HG03460 (cell line): ENCODE results near the gene DUSP16.
"Not testable (repeated sequence)": the region's sequence is repeated elsewhere in the genome, so short reads cannot be mapped to it uniquely, and the experiment has no call there.

Source experiments
- ATAC-seq: cut with Tn5 transposase; IDR thresholded peaks from one replicate; pipeline ENCODE4 v1.9.1; 2021; ENCODE audit not compliant: unreplicated experiment

The DUSP16 gene

GRCh38 chr12:12471982-12472961 is 90.4 kb downstream of the DUSP16 start:
- ATAC-seq = not testable (repeated sequence)

- ATAC-seq = no peak
These were observed 91.8 kb downstream of the DUSP16 start for GRCh38 chr12:12470751-12471306.

GRCh38 chr12:12469386-12469785 is 93.3 kb downstream of the DUSP16 start:
- no peak for ATAC-seq

DNA sequence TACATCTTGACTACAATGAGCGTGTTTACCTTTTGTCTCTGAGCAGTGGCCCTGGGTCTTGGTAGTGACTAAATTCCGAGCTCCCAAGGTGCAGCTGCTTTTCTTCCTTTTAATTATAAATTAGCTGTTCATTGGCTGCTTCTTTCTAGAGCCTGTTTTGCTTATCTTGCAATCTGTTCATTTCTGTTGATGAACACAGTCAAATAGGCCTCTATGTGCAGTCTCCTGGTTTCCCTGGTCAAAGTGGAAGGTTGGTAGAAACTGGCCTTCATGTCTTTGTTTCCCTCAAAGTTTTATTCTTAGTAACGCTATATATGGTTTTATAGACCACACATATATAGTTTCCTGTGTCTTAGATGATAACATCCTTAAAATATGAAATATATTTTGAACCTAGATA is 94.1 kb downstream of the DUSP16 start:
- ATAC-seq = no peak

DNA sequence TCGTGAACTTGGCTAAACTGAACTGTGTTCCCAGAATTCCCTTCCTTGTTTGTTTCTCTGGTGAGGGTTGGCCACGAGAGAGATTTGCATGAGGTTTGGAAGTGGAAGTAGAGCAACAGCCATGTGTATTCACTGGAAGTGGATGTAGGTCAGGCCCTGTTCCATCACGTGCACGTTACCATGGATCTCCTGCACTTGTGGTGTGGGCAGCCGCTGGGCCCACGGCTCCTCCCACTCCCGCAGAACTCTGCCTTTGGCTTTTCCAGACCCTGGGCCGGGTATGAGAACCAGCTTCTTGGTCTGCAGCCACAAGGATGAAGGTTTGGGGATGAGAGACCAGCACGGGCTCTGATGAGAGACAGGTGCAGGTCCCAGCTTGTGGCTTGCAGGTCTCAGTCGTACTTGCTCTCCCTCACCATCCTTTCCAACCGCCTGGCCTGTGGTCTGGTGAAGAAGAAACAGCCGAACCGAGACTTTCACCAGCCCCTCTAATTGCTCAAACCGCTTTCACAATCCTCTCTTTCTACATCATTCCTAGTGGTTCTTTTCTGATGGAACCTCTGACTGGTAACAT is 94.9 kb downstream of the DUSP16 start:
- ATAC-seq = no peak

- ATAC-seq = no peak
These were observed 95.4 kb downstream of the DUSP16 start for GRCh38 chr12:12467264-12467663.

DNA sequence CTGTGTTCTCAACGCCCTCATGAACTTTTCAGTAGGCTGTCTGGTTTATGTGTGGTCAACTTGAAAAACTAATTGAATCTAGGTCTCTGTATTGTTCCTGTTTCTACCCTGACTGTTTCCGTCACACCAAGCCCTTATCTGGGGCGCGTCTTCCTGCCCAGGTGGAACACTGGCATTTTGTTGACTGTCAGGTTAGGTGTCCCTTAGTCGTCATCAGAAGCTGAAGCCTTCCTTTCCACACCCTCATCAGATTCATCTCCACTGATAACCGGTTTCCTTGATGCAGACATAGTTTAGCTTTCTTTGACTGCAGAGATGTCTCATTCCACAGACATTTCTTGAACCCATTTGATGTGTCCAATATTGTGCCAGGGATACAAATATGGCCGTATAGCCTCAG is 96.5 kb downstream of the DUSP16 start:
- no peak for ATAC-seq

- ATAC-seq = no peak
These were observed 97.1 kb downstream of the DUSP16 start for GRCh38 chr12:12465522-12465921.

DNA sequence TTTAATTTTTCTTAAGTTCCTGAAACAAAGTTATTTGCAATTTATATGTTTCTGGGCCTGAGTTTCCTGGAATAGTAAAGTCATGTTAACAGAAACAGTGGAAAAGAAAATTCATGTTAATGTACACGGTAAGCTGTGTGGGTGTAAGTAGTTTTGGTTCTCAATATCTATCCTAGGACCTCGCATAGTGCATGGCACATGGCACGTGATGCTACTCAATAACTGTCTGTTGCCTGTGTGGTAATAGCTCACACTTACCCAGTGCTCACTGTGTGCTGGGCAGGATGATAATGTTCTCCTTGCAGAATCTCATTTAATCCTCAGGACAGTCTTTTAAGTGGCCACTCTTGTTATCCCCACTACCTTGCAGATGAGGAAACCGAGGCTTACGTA is 100.7 kb downstream of the DUSP16 start:
- ATAC-seq = no peak

- no peak for ATAC-seq
These were observed 101.4 kb downstream of the DUSP16 start for GRCh38 chr12:12460935-12461922.

- ATAC-seq = no peak
These were observed 106.0 kb downstream of the DUSP16 start for GRCh38 chr12:12456637-12457036.

DNA sequence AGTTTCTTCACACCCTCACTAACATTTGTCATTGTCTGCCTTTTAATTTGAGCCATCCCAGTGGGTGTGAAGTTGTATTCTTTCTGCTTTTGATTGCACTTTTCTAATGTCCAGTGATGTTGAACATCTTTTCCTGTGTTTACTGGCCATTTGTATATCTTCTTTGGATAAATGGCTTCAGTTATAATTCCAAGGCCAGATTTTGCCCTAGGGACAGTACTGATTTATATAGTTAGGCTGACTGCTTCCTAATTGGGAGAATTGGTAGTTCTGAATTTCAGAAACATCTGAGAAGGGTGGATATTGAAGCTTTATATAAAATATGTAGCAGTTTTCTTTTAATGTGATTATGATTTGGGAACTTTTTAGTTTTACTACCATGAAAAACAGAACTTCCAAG is 108.3 kb downstream of the DUSP16 start:
- no peak for ATAC-seq

DNA sequence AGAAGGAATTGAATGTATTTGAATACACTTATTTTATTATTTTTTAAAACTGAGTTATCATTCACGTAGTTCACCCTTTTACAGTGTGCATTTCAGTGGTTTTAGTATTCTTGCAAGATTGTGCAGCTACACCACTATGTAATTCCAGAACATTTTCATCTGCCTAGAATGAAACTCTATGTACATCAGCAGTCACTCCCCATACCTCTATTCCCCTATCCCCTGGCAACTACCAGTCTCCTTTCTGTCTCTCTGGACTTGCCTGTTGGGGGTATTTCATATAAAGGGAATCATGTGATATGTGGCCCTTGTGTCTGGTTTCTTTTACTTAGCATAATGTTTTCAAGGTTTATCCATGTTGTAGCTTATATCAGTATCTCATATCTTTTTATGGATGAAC is 109.0 kb downstream of the DUSP16 start:
- no peak for ATAC-seq

DNA sequence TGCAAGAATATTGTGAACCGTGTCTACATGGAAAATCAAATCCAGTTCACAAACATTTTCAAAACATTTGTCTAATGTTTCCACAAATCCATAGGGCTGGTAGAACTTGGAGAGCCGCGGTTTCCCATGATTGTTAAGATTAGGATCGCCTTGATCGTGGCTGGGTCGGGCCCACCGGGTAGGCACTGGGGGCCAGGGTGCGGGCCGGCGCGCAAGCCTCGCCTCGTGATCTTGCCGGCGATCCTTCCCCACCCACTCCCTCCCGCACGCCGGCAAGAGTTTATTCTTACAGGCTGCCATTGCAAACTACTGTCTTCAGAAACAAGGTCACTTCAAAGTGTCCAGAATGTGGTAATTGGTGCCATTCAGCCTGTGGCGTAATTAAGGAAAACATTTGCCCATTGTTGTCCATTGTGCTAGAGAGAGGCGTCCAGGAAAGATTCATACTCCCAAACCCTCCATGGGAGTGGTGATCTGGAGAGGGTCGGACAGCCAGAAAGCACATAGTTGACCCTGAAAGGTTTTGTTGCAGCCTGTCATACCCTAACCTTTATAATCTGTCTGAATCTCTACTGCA is 110.2 kb downstream of the DUSP16 start:
- no peak for ATAC-seq

DNA sequence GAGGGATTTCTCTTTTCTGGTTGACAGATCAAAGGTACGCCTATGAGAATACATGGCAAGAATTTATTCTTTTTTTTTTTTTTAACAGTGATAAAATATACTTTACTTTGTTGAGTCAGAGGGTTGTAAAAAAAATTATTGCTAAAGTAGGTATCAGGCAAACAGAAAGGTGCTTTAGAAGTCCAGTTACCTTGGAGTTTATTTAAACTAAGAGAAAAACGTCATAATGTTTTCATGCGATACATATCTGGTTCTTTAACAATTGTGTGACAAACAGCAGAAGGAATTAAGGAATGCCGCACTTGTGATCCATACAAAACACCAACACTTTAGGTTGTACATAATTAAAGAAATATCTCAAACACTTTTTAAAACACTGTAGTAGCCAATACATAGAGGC is 111.6 kb downstream of the DUSP16 start:
- ATAC-seq = no peak

DNA sequence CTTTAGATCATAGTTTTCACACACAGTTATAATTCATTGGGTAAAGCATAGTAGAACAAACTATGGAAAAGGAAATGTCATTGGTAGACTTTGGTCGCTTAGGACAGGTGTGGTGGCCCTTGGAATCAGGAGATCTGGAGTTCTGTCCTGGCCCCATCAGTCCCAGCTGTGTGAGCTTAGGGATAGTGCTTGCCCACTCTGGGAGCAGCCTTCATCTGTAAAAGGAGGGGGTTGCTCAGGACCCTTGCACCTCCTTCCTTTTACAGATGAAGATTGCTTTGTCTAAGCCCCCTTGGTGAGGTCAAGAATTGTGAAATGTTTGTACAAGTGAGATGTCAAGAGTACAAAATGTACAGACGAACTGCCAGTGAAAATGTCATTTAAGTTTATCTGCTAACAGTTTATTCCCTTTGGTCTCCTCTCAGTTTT is 112.6 kb downstream of the DUSP16 start:
- ATAC-seq = no peak

DNA sequence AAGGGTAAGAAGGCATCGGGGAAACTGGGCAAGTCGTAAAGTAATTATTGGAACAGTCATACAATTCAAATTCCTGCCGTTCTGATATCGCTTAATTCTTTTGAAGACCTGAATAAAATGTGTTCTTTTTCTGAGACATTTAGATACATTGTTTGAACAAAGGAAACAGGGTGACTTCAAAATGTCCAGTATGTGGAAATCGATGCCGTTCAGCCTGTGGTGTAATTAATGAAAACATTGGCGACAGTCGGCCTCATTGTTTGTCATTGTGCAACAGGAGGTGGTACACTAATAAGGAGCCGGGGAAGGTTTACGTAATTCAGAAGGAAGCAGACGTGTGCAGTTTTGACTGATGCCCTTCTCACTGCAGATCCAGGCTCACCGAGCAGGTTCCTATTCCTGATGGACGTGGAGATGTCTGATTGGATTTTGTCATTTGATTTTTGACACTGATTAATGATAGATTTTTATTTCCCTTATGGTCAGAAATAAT is 113.1 kb downstream of the DUSP16 start:
- no peak for ATAC-seq

DNA sequence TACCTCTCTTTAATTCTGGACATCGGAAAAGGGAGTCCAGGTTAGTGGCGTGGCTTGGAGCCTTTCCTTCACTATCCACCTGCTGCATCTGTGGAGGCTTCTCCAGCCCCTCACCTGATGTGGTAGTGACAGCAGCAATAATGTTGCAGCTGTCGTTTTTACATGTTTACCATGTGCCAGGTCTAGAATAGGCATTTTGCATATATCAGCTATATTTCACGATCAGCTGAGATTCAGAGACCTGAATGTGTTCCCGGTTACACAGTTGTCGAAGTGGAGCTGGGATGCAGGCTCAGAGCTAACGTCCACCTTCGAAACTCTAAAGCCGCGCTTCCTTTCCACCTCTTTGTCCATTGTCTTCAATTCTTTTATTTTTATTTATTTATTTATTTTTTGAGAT is 114.8 kb downstream of the DUSP16 start:
- no peak for ATAC-seq

DNA sequence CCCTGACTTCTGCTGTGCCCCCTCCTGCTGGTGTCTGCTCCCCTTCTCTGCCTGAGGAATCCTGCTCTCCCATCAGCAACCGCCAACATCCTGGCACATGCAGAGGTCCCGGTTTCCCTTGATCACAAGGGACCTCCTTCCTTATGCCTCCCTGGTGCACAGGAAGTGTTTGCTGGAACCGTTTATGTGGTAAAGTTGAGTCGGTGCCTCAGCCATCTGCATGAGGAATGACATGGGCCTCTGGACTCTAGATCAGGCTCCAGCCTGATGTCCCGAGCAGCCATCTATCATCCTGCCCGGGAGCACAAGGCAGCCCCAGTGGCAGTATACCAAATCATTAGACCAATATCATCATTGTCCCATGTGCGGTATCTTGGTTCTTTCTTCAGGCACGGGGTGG is 115.4 kb downstream of the DUSP16 start:
- ATAC-seq = no peak

DNA sequence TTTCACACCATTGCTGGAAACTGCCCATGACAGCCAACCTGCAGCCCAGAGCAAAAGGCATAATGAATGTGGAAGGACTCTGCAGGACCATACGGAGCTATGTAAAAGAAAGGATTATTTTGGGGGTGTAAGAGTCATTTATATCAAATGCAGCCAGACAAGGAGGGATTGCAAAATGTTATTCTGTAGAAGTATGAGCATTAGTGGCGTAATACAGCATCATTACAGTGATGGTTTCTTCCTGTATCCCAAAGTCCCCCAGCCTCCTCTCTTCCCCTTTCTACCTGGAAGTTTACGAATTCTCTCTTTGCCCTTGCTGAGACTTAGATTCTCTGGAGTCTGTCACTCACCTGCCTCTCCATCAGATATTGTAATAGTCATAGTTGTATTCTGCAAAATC is 115.9 kb downstream of the DUSP16 start:
- ATAC-seq = no peak

GRCh38 chr12:12445882-12446181 is 116.8 kb downstream of the DUSP16 start:
- no peak for ATAC-seq
